Measurements from ENCODE around the gene ROR2. TPM values are rescaled to one million over a fixed set of nuclear protein-coding genes. Genes with fewer than 3 reads are reported as not detected.

The ROR2 gene
- total RNA-seq, 4 donors from 2014 or later, result 1.8 to 4.2 (median 2.7) TPM

GRCh38 chr9:91811024-91811909 is 138.8 kb downstream of the ROR2 start:
- DNase-seq (ENCODE audit: low spot score in 2 of 2), result no peak
- Histone ChIP-seq H3K27me3 (no peaks in the 10 kb centered on the region), H3K9me3 (no peaks in the 10 kb centered on the region), H3K4me1 (no peaks in the 10 kb centered on the region), H3K27ac (no peak overlapping the region), H3K36me3 (no peaks in the 10 kb centered on the region), H3K4me3 (no peak overlapping the region)
- TF ChIP-seq EP300 (IDR thresholded peaks at IDR 0.05) (no peak), CTCF (IDR thresholded peaks at IDR 0.05) (no peak), POLR2A (IDR thresholded peaks at IDR 0.05) (no peak)
- 87 to 88% methylated on average over 19 of the region's 19 CpGs for WGBS, 2 donors

- TF ChIP-seq EP300 (IDR thresholded peaks at IDR 0.05), result no peak
- no peak for TF ChIP-seq POLR2A (IDR thresholded peaks at IDR 0.05)
- TF ChIP-seq CTCF (IDR thresholded peaks at IDR 0.05), result no peak
- H3K27ac ChIP-seq, result no peak overlapping the region
- no peaks in the 10 kb centered on the region for H3K9me3 ChIP-seq
- WGBS, 2 donors, result 91% methylated on average over 20 to 26 of the region's 26 CpGs
- H3K27me3 ChIP-seq, result no peaks in the 10 kb centered on the region
- DNase-seq (ENCODE audit: low spot score in 2 of 2), result no peak
- no peaks in the 10 kb centered on the region for H3K4me1 ChIP-seq
- H3K4me3 ChIP-seq, result no peak overlapping the region
- no peaks in the 10 kb centered on the region for H3K36me3 ChIP-seq
Observed at GRCh38 chr9:91810286-91810905, 139.6 kb downstream of the ROR2 start.

- H3K9me3 ChIP-seq, result no peaks in the 10 kb centered on the region
- 82 to 86% methylated on average over 15 to 18 of the region's 24 CpGs for WGBS, 2 donors
- H3K27me3 ChIP-seq, result no peaks in the 10 kb centered on the region
- H3K27ac ChIP-seq, result no peak overlapping the region
- no peaks in the 10 kb centered on the region for H3K36me3 ChIP-seq
- DNase-seq (ENCODE audit: low spot score in 2 of 2), result no peak
- TF ChIP-seq POLR2A (IDR thresholded peaks at IDR 0.05) (no peak), CTCF (IDR thresholded peaks at IDR 0.05) (no peak), EP300 (IDR thresholded peaks at IDR 0.05) (no peak)
- no peaks in the 10 kb centered on the region for H3K4me1 ChIP-seq
- H3K4me3 ChIP-seq, result no peak overlapping the region
Observed at GRCh38 chr9:91809581-91810285, 140.3 kb downstream of the ROR2 start.

- H3K9me3 ChIP-seq, result no peaks in the 10 kb centered on the region
- no peak overlapping the region for H3K27ac ChIP-seq
- H3K27me3 ChIP-seq, result no peaks in the 10 kb centered on the region
- no peak for DNase-seq (ENCODE audit: low spot score in 2 of 2)
- H3K36me3 ChIP-seq, result no peaks in the 10 kb centered on the region
- 91 to 92% methylated on average over 8 of the region's 8 CpGs for WGBS, 2 donors
- H3K4me3 ChIP-seq, result no peak overlapping the region
- TF ChIP-seq POLR2A (IDR thresholded peaks at IDR 0.05) (no peak), EP300 (IDR thresholded peaks at IDR 0.05) (no peak), CTCF (IDR thresholded peaks at IDR 0.05) (no peak)
- no peaks in the 10 kb centered on the region for H3K4me1 ChIP-seq
Observed at GRCh38 chr9:91807643-91808246, 142.3 kb downstream of the ROR2 start.
